H1 (cell line): ENCODE results near the gene PHC2. TPM values are rescaled to one million over a fixed set of nuclear protein-coding genes. Genes with fewer than 3 reads are reported as not detected.

Source experiments
- CHD2 ChIP-seq: IDR thresholded peaks from 2 replicates; pipeline ENCODE4 v1.6.1; 2012; ENCODE audit warnings: low read length, improper control_type of control experiment
- CHD7 ChIP-seq: fragments of 300-600 bp; sonication (generic); IDR thresholded peaks from 2 replicates; pipeline ENCODE4 v1.7.1; 2012; ENCODE audit warnings: low read length, moderate library complexity, mild to moderate bottlenecking, inconsistent platforms; ENCODE audit not compliant: insufficient replicate concordance
- CTCF ChIP-seq, 3 experiments: IDR thresholded peaks; 1 replicate in 2 of 3; 2 replicates in 1 of 3; pipeline versions ENCODE4 v1.5.1 to v1.6.1; 2011; ENCODE audit warnings: low read length in 3 of 3, mild to moderate bottlenecking in 3 of 3, inconsistent platforms in 2 of 3, low read depth in 1 of 3, moderate library complexity in 1 of 3; ENCODE audit not compliant: insufficient read depth in 1 of 3; ENCODE audit errors: control extremely low read depth in 1 of 3
- GABPA ChIP-seq: IDR thresholded peaks from 2 replicates; pipeline ENCODE4 v1.6.1; 2011; ENCODE audit warnings: mild to moderate bottlenecking, low read length, moderate library complexity, borderline replicate concordance; ENCODE audit not compliant: insufficient read depth
- GTF2F1 ChIP-seq: IDR thresholded peaks from 2 replicates; pipeline ENCODE4 v1.6.1; 2012; ENCODE audit warnings: low read depth, low read length, improper control_type of control experiment, borderline replicate concordance
- HDAC6 ChIP-seq: IDR thresholded peaks from one replicate; pipeline ENCODE4 v1.7.1; 2012; ENCODE audit warnings: low read depth, mild to moderate bottlenecking, inconsistent platforms, low read length, moderate library complexity
- POU5F1 ChIP-seq: IDR thresholded peaks from 2 replicates; pipeline ENCODE4 v1.6.1; 2011; ENCODE audit warnings: low read depth, mild to moderate bottlenecking, low read length, moderate library complexity
- RBBP5 ChIP-seq: IDR thresholded peaks from 2 replicates; pipeline ENCODE4 v1.7.1; 2012; ENCODE audit warnings: low read depth, mild to moderate bottlenecking, inconsistent platforms, low read length, moderate library complexity, borderline replicate concordance
- TBP ChIP-seq: IDR thresholded peaks from 2 replicates; pipeline ENCODE4 v1.6.1; 2011; ENCODE audit warnings: low read depth, low read length, improper control_type of control experiment
- polyA plus RNA-seq, 7 experiments: library from polyadenylated mRNA; depleted of rRNA in 3 of 7; stranded (reverse) in 5 of 7; unstranded in 2 of 7; fragments of >200 nt in 5 of 7; fragments of 200-250 nt in 2 of 7; gene quantifications; 1 replicate in 5 of 7; 2 replicates in 1 of 7; 4 replicates in 1 of 7; pipeline versions ENCODE4 v1.2.1 to v1.2.3, GENCODE V29; 2011 to 2013; ENCODE audit warnings: missing spikeins in 2 of 7, mixed read lengths in 2 of 7
- total RNA-seq: library from RNA; stranded (reverse); fragmentation: NEBNext Ultra II Directional; extraction: Animal tissue kit (Norgen Biotek cat#: 25700); gene quantifications from 2 replicates; pipeline ENCODE4 v1.2.1, GENCODE V29; 2021

PHC2 gene
- total and polyA plus RNA-seq, 2 of the 8 experiments (the other 6 are each of a cell fraction or from before 2014, with no cell fraction given) = 5.6 to 14.2 TPM

- TF ChIP-seq CHD7 = no peak
- no peak for TF ChIP-seq POU5F1
- no peak for TF ChIP-seq GABPA
- TF ChIP-seq RBBP5 = no peak
- TF ChIP-seq GTF2F1 = no peak
- no peak for TF ChIP-seq HDAC6
- TF ChIP-seq CHD2 = no peak
- TF ChIP-seq TBP = no peak
- no peak for TF ChIP-seq CTCF (IDR thresholded peaks at IDR 0.05; ENCODE audit: control extremely low read depth in 1 of 3, insufficient read depth in 1 of 3, low read depth in 1 of 3, low read length in 3 of 3)
These were observed 60.6 kb downstream of the PHC2 start (continued) for GRCh38 chr1:33370301-33370700.
